Measurements from ENCODE around the gene CFAP45.

GRCh38 chr1:159946242-159947187 is 46.5 kb upstream of the CFAP45 start:
- TF ChIP-seq CTCF (IDR thresholded peaks at IDR 0.05) = no peak
- no peak for TF ChIP-seq POLR2A (IDR thresholded peaks at IDR 0.05)

All from lower leg skin (tissue), 3 donors.